ENCODE data around the gene B9D1.

The B9D1 gene

DNA sequence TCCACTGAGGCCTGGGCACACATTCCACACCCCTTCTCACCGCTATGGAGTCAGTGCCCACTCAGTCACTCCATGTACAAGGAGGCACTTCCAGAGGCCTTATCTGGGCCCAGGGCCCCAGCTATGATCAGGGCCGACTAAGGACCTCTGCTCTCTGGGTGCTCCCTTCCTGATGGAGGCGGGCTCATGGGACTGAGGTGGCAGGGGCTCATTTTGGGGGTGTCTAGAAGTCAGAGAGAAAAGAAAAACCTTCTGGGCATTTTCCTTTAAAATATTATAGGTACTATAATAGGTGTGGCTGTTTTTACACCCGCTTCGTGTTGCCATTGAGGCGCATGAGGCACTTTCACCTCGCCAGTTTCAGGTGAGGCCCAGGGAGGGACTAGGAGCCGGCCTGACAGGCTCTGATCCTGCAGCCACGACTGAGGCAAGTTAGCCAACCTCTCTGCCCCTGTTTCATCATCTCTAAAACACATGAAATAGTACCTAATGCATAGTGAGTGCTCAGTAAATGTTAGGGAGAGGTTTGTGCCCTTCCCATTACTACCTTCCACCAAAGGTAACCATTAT, 14.4 kb downstream of the B9D1 start:
- Histone ChIP-seq H3K36me3 (ENCODE audit: control insufficient read depth in 4 of 4, insufficient read depth in 4 of 4, low read length in 3 of 4) (no peaks in the 10 kb centered on the region), H3K4me3 (ENCODE audit: control insufficient read depth in 1 of 7, extremely low read depth in 1 of 7, insufficient read depth in 4 of 7, low read depth in 2 of 7, low read length in 6 of 7) (no peak overlapping the region), H3K27me3 (replicated peaks in 2 of 5; ENCODE audit: control insufficient read depth in 4 of 5, insufficient read depth in 5 of 5, low read length in 4 of 5) (peaks cover 0 to 12% (median 7%) of the 10 kb centered on the region in 5 experiments), H3K27ac (ENCODE audit: insufficient read depth in 1 of 2, low read depth in 1 of 2, low read length in 2 of 2, poor library complexity in 1 of 2, severe bottlenecking in 2 of 2) (no peak overlapping the region), H3K9me3 (ENCODE audit: control extremely low read depth in 1 of 5, control insufficient read depth in 4 of 5, insufficient read depth in 2 of 5, low read depth in 1 of 5, low read length in 4 of 5) (no peaks in the 10 kb centered on the region), H3K4me1 (ENCODE audit: control extremely low read depth in 1 of 4, control insufficient read depth in 4 of 4, insufficient read depth in 4 of 4, low read length in 3 of 4) (no peaks in the 10 kb centered on the region)
- CTCF ChIA-PET = interaction anchor here (2.0 kb wide), 1 partner anchor 10 kb away, joined by 5 read pairs; no protein-coding TSS in a partner anchor
- DNase-seq = no peak
- POLR2A ChIA-PET = no interaction called here
- 97% methylated on average over 5 of the region's 9 CpGs for WGBS (ENCODE audit: insufficient coverage)

DNA sequence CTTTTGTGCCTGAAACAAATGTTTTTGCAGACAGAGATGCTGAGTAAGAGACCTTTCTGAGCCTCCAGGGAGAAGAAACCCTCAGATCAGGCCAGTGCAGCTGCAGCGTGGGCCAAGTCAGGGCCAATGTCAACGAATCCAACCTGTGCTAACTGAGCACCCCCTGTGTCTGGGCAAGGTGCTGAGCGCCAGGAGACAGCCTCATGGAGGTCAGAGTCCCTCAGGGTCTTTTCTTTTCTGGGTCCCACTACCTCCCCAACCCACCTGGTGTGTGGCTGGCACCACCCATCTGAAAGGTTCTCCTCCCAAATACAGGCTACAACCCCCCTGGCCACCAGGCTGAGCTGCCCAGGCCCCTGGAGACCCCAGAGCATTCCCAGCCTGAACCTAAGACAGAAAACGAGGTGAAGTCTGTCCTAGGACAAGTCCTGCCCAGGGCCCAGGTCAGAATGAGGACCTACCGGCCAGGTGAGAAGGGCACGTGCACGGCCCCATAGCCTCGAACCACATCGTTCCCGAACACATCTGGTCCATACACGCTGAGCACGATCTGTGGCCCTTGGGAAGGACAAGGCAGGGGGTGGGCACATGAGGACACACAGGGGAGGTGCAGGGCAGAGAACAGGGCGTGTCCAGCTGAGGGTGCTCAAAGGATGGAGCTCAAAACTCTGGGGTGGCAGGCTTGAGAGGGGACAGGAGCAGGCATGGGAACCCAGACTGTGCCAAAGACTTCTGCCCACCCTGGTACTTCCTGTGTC, 15.0 kb downstream of the B9D1 start:
- no peak for DNase-seq
- Histone ChIP-seq H3K9me3 (ENCODE audit: control extremely low read depth in 1 of 5, control insufficient read depth in 4 of 5, insufficient read depth in 2 of 5, low read depth in 1 of 5, low read length in 4 of 5) (no peaks in the 10 kb centered on the region), H3K27ac (ENCODE audit: insufficient read depth in 1 of 2, low read depth in 1 of 2, low read length in 2 of 2, poor library complexity in 1 of 2, severe bottlenecking in 2 of 2) (no peak overlapping the region), H3K4me1 (ENCODE audit: control extremely low read depth in 1 of 4, control insufficient read depth in 4 of 4, insufficient read depth in 4 of 4, low read length in 3 of 4) (no peaks in the 10 kb centered on the region), H3K27me3 (replicated peaks in 2 of 5; ENCODE audit: control insufficient read depth in 4 of 5, insufficient read depth in 5 of 5, low read length in 4 of 5) (peaks cover 0 to 18% (median 7%) of the 10 kb centered on the region in 5 experiments), H3K36me3 (ENCODE audit: control insufficient read depth in 4 of 4, insufficient read depth in 4 of 4, low read length in 3 of 4) (no peaks in the 10 kb centered on the region), H3K4me3 (ENCODE audit: control insufficient read depth in 1 of 7, extremely low read depth in 1 of 7, insufficient read depth in 4 of 7, low read depth in 2 of 7, low read length in 6 of 7) (no peak overlapping the region)
- WGBS (ENCODE audit: insufficient coverage) = 97% methylated on average over 11 of the region's 13 CpGs
- ChIA-PET CTCF (interaction anchor here (2.0 to 2.2 kb wide), 2 partner anchors 9 to 11 kb away, joined by 5 to 6 read pairs; no protein-coding TSS in a partner anchor), POLR2A (no interaction called here)

DNA sequence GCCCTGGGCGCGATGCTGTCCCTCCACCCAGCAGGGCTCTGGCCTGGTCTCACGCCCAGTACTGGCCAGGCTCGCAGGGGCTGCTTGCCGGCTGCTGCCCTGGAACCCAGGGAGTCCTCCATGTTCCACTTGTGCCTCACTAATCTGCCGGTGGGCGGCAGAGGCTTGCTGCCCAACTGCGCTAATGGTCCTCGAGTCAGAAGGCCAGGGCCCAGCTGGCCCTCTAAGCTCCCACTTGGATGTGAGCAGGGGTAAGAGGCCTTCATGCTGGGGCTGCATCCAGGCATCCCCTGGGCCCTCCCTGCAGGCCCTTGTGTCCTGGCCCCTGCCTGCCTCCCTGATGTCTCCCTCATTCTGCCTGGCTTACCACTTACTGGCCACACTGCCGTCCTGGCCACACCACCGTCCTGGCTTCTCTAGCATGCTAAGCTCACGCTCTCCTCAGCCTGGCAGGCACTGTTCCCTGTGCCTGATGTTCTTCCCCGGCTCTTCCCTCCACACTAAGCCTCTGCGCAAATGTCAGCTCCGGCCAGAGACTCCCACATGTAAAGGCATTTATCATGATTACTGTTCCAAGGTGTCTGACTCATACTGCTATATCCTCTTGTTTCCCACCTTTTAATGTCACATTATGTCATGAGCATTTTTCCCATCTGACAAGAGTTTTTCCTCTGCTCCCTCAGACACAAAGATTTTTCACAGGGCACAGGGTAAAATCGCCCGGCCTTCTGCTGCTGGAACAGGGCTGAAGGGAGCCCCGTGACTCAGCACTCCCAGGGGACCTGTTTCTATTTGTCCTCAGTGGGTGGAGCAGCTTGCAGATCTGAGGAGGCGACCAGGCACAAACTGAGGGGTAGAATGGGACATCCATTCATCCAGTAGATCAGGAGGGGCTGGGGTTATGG, 15.9 kb downstream of the B9D1 start:
- 95% methylated on average over 18 of the region's 19 CpGs for WGBS (ENCODE audit: insufficient coverage)
- H3K27me3 ChIP-seq (replicated peaks in 2 of 5; ENCODE audit: control insufficient read depth in 4 of 5, insufficient read depth in 5 of 5, low read length in 4 of 5) = peaks cover 0 to 27% (median 7%) of the 10 kb centered on the region in 5 experiments
- CTCF ChIA-PET = interaction anchor here (0.8 to 2.2 kb wide), 3 partner anchors 9 to 17 kb away, joined by 4 to 6 read pairs (median 5); partner anchors contain the start of gene B9D1
- no peak overlapping the region for H3K27ac ChIP-seq (ENCODE audit: insufficient read depth in 1 of 2, low read depth in 1 of 2, low read length in 2 of 2, poor library complexity in 1 of 2, severe bottlenecking in 2 of 2)
- no peak for DNase-seq
- POLR2A ChIA-PET = no interaction called here
- no peaks in the 10 kb centered on the region for H3K4me1 ChIP-seq (ENCODE audit: control extremely low read depth in 1 of 4, control insufficient read depth in 4 of 4, insufficient read depth in 4 of 4, low read length in 3 of 4)
- H3K4me3 ChIP-seq (ENCODE audit: control insufficient read depth in 1 of 7, extremely low read depth in 1 of 7, insufficient read depth in 4 of 7, low read depth in 2 of 7, low read length in 6 of 7) = no peak overlapping the region
- no peaks in the 10 kb centered on the region for H3K9me3 ChIP-seq (ENCODE audit: control extremely low read depth in 1 of 5, control insufficient read depth in 4 of 5, insufficient read depth in 2 of 5, low read depth in 1 of 5, low read length in 4 of 5)
- no peaks in the 10 kb centered on the region for H3K36me3 ChIP-seq (ENCODE audit: control insufficient read depth in 4 of 4, insufficient read depth in 4 of 4, low read length in 3 of 4)

DNA sequence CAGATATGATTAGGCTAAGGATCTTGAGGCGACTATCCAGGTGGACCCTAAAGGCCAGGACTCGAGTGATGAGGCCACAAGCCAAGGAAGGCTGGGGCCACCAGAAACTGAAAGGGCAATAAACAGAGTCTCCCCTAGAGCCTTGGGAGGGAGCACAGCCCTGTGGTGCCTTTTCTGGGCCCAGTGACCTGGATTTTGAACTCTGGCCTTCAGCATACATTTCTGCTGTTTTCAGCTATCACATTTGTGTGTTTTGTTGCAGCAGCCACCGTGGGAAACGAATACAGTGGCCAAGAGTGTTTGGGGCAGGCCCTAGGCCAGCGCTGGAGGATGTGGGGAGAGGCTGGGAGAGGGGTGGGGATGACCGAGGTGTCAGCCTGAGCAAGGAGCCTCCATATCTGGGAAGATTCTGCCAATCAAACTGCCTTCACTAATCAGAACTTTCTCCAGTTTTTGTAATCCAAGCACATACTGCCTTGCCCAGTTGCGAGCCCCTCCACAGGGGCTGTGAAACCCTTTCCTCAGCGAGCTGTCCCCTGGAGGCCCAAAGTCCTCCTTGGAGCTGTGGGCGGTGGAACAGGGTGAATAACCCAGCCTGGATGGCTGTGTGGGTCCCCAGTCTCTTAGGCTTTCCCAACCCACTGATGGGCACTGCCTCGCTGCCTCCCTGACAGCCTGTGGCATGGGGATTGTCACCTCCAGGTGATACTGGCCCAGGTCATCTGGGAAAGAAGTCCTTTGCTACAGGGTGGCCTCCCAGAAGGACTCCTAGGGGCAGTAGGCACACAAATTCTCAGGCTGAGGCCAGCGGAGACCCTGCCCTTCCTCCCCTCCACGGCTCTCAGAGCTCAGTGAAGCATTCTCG, 16.8 kb downstream of the B9D1 start:
- H3K36me3 ChIP-seq (ENCODE audit: control insufficient read depth in 4 of 4, insufficient read depth in 4 of 4, low read length in 3 of 4) = no peaks in the 10 kb centered on the region
- no peak overlapping the region for H3K27ac ChIP-seq (ENCODE audit: insufficient read depth in 1 of 2, low read depth in 1 of 2, low read length in 2 of 2, poor library complexity in 1 of 2, severe bottlenecking in 2 of 2)
- WGBS (ENCODE audit: insufficient coverage) = 100% methylated on average over 12 of the region's 13 CpGs
- ChIA-PET CTCF (interaction anchor here (0.8 to 2.2 kb wide), 2 partner anchors 12 to 17 kb away, joined by 4 to 6 read pairs; partner anchors contain the start of gene B9D1), POLR2A (no interaction called here)
- DNase-seq = no peak
- H3K27me3 ChIP-seq (replicated peaks in 2 of 5; ENCODE audit: control insufficient read depth in 4 of 5, insufficient read depth in 5 of 5, low read length in 4 of 5) = peaks cover 0 to 32% (median 10%) of the 10 kb centered on the region in 5 experiments
- no peaks in the 10 kb centered on the region for H3K4me1 ChIP-seq (ENCODE audit: control extremely low read depth in 1 of 4, control insufficient read depth in 4 of 4, insufficient read depth in 4 of 4, low read length in 3 of 4)
- H3K9me3 ChIP-seq (ENCODE audit: control extremely low read depth in 1 of 5, control insufficient read depth in 4 of 5, insufficient read depth in 2 of 5, low read depth in 1 of 5, low read length in 4 of 5) = no peaks in the 10 kb centered on the region
- no peak overlapping the region for H3K4me3 ChIP-seq (ENCODE audit: control insufficient read depth in 1 of 7, extremely low read depth in 1 of 7, insufficient read depth in 4 of 7, low read depth in 2 of 7, low read length in 6 of 7)

DNA sequence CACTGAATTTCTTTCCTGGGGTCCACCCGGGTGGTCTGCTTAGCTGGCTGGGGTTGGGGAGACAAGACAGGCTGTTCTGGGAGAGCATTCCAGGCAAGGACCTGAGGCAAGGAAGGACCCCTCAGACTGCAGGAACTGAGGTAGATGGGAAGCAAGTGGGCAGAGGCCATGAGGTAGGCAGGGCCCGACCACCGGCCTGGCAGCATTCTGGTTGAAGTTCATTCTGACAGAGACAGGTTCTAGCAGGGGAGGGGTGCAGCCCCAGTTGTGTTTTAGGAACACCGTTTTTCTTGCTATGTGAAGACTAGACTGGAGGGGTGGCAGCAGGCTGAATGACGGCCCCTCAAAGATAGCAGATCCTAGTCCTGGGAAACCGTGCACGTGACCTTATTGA, 17.5 kb downstream of the B9D1 start:
- 98% methylated on average over 6 of the region's 7 CpGs for whole genome bisulfite sequencing (ENCODE audit: insufficient coverage)
- Histone ChIP-seq H3K36me3 (ENCODE audit: control insufficient read depth in 4 of 4, insufficient read depth in 4 of 4, low read length in 3 of 4) (no peaks in the 10 kb centered on the region), H3K27ac (ENCODE audit: insufficient read depth in 1 of 2, low read depth in 1 of 2, low read length in 2 of 2, poor library complexity in 1 of 2, severe bottlenecking in 2 of 2) (no peak overlapping the region), H3K4me1 (ENCODE audit: control extremely low read depth in 1 of 4, control insufficient read depth in 4 of 4, insufficient read depth in 4 of 4, low read length in 3 of 4) (no peaks in the 10 kb centered on the region), H3K4me3 (ENCODE audit: control insufficient read depth in 1 of 7, extremely low read depth in 1 of 7, insufficient read depth in 4 of 7, low read depth in 2 of 7, low read length in 6 of 7) (no peak overlapping the region), H3K27me3 (replicated peaks in 2 of 5; ENCODE audit: control insufficient read depth in 4 of 5, insufficient read depth in 5 of 5, low read length in 4 of 5) (peaks cover 0 to 32% (median 10%) of the 10 kb centered on the region in 5 experiments), H3K9me3 (ENCODE audit: control extremely low read depth in 1 of 5, control insufficient read depth in 4 of 5, insufficient read depth in 2 of 5, low read depth in 1 of 5, low read length in 4 of 5) (no peaks in the 10 kb centered on the region)
- CTCF ChIA-PET = interaction anchor here (2.2 kb wide), 1 partner anchor 13 kb away, joined by 6 read pairs; no protein-coding TSS in a partner anchor
- no peak for DNase-seq
- POLR2A ChIA-PET = interaction anchor here (0.6 kb wide), 1 partner anchor 99 kb away, joined by 3 read pairs; no protein-coding TSS in a partner anchor

DNA sequence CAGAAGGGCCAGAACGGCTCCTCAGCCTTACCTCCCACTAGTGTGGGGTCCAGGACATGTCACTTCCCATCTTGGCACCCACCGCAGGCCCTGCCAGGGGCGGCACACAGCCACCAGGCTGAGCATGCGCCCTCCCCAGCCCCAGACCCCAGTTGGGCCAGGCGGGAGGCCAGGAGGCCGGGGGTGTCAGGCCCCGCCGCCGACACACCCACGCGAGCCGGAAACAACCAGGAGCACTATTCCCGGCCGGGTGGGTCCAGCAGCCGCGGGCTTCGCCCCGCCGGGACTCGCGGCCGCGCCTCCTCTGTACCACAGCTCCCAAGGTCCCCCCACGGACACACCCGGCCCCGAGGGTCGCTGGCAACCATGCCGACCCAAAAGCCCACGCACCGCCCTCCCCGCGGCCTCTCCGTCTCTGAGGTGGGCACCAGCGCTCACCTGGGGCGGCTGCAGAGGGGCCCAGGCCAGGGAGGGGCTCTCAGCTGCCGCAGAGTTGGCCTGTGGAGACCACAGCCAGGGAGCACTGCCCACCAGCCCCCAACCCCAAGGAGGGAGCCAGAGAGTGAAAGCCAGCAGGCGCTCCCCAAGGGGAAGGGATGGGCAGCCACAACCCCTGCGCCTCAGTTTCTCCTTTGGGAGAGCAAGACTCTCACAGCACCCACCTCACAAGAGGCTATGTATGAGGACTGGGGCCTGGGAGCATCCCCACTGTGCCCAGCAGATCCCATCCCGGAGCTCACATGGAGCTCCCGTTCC, 18.0 kb downstream of the B9D1 start:
- POLR2A ChIA-PET = interaction anchor here (0.6 kb wide), 1 partner anchor 100 kb away, joined by 3 read pairs; no protein-coding TSS in a partner anchor
- 95% methylated on average over 33 of the region's 40 CpGs for WGBS (ENCODE audit: insufficient coverage)
- CTCF ChIA-PET = interaction anchor here (0.5 kb wide), 1 partner anchor 689 kb away, joined by 3 read pairs; no protein-coding TSS in a partner anchor
- H3K4me3 ChIP-seq (ENCODE audit: control insufficient read depth in 1 of 7, extremely low read depth in 1 of 7, insufficient read depth in 4 of 7, low read depth in 2 of 7, low read length in 6 of 7) = no peak overlapping the region
- no peaks in the 10 kb centered on the region for H3K4me1 ChIP-seq (ENCODE audit: control extremely low read depth in 1 of 4, control insufficient read depth in 4 of 4, insufficient read depth in 4 of 4, low read length in 3 of 4)
- H3K27ac ChIP-seq (ENCODE audit: insufficient read depth in 1 of 2, low read depth in 1 of 2, low read length in 2 of 2, poor library complexity in 1 of 2, severe bottlenecking in 2 of 2) = no peak overlapping the region
- H3K9me3 ChIP-seq (ENCODE audit: control extremely low read depth in 1 of 5, control insufficient read depth in 4 of 5, insufficient read depth in 2 of 5, low read depth in 1 of 5, low read length in 4 of 5) = no peaks in the 10 kb centered on the region
- H3K27me3 ChIP-seq (replicated peaks in 2 of 5; ENCODE audit: control insufficient read depth in 4 of 5, insufficient read depth in 5 of 5, low read length in 4 of 5) = peaks cover 0 to 38% (median 10%) of the 10 kb centered on the region in 5 experiments
- DNase-seq = no peak
- H3K36me3 ChIP-seq (ENCODE audit: control insufficient read depth in 4 of 4, insufficient read depth in 4 of 4, low read length in 3 of 4) = no peaks in the 10 kb centered on the region

All from common myeloid progenitor, CD34-positive (primary cell).